GM18870 (cell line): ENCODE data around the gene YTHDC2.
A peak's percentile ranks its signal among the peaks of the same experiment; 100 is the strongest.

Experiments used
- ATAC-seq: cut with Tn5 transposase; IDR thresholded peaks from one replicate; pipeline ENCODE4 v1.9.1; 2021; ENCODE audit warnings: moderate library complexity; ENCODE audit not compliant: unreplicated experiment

Gene YTHDC2

DNA sequence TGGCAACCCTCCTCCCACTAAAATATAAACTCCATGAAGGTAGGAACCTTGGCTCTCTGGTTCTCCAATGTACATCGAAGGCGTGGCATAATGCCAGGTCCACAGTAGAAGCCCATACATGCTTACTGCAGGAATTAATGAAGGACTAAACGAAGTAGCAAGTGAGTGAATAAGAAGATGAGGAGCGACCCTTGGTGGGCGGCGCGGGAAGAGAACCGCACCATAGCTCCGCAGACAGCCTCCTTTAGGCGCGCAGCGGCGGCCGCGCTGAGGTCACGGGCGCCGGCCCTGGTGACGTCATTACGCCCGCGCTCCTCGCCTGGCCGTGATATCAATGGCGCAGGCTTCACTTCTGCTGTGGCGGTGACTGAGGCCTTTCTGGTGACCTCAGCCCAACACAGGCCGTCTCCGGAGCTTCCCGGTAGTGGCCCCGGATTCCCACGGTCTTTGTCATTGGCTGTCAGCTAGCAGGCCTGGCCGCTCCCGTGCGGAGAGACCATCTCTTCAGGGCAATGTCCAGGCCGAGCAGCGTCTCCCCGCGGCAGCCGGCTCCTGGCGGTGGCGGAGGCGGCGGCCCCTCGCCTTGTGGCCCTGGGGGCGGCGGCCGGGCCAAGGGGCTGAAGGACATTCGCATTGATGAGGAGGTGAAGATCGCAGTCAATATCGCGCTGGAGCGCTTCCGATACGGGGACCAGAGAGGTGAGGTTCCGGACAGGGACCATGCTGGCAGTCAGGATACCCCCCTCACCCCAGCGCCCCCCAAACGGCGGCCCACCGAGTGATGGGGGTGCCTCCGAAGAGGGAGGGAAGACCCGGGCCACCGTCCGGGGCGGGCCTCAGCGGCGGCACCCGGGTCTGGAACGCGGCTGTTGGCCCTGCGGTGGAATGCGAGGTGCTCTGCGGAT lies at the start of gene YTHDC2:
Gene YTHDC2 (plus strand): TSS at position 311 of the 905 bp plus-strand sequence. CDS start 202 bp downstream, at position 513.
- peak; percentile 93 for ATAC-seq

DNA sequence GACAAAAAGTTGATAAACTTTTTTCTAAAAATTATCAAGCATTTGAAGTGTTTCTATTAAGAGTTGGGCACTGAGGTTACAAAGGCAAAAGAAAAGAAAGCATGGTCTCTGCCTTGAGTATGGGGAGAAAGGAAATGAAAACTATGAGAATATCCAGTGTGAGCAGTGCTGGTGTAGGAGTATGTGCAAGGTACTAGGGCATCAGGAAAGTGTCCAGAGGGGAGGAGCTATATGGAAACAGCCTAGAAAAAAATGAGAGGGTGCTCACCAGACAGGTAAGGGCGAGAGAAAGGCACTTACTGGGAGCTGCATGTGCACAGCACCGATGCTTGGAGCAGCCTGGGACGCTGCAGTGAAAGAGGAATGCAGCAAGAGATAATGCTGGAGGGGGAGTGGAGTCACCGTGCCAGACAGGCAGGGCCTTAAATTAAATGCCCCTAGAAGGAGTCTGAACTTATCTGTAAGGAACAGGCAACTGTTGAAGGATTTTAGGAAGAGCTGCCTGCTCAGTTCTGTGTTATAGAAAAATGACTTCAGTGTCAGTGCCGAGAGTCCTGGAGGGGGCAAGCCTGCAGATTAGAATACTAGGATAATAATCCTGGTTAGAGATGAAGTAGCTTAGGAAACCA lies 39.3 kb upstream of the YTHDC2 start:
- ATAC-seq = no peak

DNA sequence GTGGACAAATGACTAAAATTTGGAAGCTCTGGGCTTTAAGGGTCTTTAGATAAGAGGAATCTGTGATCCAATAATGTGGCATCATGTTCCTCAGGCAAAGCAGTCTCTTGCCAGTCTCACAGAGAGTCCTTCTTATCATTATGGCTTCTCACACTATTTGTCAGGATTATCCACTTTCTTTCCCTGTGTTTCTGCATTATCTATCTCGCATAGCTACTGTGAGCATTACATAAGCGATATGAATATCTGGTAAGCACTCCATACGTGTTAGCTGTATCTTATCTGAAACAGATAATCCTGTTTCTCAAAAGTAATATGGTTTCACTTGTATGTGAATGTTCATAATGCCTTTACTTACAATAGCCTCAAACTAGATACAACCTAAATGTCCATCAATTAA lies 34.8 kb upstream of the YTHDC2 start:
- no peak for ATAC-seq

DNA sequence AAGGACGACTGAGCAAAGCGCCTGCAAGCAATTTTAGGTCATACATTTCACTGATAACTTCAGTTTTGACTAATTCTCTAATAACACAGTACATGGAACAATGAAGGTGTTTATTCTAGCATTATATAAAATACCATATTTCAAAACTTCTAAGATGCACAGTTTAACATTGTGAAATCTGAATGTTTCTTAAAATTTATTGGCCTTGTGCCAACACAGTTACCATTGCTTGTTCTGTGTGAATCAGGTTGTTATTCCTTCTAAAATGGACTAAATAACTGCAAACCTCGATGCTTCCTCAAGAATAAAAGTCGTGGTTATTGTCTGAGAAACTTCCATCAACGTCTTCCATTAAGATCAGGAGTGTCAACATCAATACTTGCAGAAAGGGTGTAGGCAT lies 33.3 kb upstream of the YTHDC2 start:
- ATAC-seq = no peak

DNA sequence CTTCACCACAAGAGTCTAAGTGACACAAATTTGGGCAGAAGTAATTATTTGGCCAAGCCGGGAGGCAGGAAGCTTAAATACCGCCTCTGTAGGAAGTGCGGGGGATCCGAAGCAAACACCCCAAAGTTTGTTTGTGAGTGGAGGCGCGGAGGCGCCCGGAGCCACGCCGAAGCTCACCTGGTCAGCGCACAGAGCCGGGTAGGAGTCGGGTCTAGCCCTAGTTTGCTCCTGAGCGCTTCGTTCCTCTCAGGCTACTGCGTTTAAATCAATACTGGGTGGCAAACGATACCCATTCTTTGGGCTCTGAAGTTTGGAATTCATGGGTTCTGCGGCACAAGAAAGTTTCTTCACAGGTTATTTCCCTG lies 26.1 kb upstream of the YTHDC2 start:
- ATAC-seq = no peak

DNA sequence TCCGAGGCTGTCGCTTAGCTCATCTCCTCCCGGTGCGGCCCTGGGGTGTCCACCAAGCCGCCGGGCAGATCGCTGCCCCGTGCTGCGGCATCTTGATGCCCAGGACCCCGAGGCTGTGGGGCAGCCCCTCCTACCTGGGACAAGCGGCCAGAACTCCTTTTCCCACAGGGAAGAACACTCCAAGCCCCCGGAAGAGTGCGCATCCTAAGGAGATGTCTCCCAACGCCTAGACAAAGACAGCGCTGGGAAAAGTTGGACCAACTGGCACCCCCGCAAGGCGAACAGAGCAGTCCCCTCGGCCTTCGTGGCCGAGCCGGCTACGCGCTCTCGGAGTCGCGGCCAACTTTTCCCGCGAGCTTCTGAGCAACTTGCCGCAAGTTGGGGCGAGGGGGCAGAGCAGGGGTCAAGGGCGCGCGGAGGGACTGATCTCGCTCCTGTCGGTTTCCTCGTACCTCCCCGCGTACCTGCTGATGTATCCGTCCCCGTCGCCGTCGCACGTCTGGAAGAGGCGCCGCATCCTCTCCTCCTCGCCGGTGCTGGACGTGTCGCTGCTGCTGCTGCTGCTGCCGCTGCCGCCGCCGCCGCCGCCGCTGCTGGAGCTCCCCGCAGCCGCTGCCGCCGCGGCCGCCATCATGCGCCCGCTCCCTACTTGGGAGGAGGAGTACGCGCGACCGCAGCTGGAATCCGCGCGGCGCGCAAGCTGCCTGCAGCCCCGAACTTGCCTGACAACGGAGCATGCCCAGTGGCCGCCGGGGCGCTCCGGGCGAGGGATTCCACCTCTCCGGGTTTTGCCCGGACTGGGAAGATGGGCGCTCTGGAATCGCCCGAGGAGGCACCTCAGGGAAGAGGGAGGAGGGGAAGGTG lies 25.5 kb upstream of the YTHDC2 start, which contains the start of gene MCC:
Gene MCC (minus strand): TSS at position 673 of the 864 bp plus-strand sequence.
- ATAC-seq = no peak

DNA sequence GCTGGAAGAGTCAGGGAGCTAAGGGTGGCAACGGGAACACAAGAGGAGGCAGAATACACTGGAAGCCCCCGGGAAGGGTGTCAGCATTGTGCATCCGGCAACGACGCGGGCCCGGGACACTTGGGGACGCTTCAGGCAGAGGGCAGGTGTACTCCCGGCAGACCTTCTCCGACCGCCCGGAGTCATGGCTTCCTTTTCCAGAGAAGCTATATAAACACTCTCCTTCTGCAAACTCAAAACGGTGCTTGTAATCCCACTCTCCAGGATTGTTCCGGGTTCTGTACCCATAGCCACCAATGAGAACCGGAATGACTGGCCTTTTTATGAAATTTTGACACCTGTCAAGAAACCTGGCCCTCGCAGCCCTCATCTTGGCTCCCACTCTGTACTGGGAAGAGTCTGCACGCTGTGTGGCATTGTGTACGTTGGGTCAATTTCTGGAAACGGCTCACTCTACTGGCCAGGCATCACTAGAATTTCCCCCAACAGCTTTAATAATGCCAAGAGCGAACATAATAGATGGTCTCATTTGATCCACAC lies 24.8 kb upstream of the YTHDC2 start:
- no peak for ATAC-seq

DNA sequence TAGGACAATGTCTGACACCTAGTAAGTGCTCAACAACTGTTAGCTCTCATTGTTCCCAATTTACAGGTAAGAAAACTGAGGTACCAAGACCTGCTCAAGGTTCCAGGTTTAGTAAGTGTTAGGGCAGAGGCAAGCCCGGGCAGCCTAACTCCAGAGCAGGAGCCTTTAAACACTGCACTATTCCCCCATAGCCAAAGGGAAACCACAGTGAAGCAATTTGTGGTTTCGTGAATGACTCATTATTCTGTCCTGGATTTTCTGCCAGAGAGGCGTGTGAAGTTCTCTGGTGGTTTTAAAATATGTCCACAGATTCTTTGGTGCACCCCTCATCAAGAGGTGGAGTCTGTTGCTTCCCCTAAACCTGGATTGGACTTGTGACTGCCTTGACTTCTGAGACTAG lies 24.2 kb upstream of the YTHDC2 start:
- ATAC-seq = peak; percentile 89

DNA sequence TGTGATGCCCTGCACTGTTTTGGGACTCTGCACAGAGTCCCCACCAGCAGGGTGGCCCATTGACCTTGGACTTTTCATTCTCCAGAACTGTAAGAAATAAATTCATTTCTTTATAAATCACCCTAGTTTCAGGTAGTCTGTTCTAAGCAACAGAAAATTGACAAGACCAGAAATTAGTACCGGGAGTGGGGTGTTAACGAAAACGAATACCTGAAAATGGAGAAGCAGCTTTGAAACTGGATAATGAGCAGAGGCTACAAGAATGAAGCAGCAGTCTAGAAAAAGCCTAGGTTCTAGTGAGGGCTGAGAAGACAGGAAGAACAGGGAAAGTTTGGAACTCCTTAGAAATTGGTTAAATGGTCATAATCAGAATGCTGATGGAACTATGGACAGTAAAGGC lies 23.2 kb upstream of the YTHDC2 start:
- ATAC-seq = no peak

DNA sequence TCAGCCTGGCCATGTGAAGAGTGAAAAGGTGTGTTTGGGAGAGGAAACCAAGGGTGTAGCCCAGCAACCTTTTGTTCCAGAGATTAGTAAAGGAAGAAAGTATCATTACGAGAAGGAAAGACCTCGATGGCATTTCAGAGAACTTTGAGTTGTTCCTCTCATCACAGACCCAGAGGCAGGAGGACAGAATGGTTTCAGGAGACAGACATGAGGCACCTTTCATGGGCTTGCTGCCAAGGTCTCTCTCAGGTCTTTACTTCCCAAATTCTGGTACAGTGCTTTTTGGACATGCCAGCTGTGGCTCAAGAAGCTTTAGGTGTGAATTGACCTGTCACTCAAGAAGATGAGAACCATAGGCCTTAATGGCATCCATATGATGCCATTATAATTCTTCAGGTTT lies 22.5 kb upstream of the YTHDC2 start:
- no peak for ATAC-seq

DNA sequence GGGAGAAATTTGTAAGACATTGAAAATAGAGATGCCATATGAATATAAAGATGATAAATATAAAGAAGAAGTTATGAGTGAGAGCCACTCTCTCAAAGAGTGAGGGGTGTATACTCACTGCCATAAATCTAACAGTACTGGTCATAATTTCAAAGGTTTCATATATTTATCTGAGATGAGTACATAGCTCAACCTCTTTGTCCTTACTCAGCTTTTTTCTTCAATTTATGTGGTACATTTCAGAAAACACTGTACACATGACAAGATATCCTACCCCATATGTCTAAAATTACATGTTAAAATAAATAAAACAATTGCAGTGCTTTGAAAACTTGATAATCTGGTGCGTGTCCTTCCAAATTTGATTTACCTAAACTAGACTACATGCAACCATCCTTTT lies 20.0 kb upstream of the YTHDC2 start:
- no peak for ATAC-seq

DNA sequence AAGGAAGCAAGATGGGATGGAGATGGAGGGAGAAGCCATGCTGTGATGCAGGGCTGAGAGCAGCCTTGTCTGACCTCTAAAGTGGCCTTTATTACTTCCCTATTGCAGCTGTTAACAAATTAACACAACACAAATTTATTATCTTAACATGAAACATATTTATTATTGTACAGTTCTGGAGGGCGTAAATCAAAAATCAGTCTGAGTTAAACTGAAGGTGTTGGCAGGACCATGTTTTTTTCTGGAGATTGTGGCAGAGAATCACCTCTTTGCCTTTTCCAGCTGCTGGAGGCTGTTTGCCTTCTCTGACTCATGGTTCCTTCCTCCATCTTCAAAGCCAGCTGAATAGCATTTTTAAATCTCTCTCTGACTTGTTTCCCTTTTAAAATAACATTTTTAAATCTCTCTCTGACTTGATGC lies 18.1 kb upstream of the YTHDC2 start:
- ATAC-seq = no peak

DNA sequence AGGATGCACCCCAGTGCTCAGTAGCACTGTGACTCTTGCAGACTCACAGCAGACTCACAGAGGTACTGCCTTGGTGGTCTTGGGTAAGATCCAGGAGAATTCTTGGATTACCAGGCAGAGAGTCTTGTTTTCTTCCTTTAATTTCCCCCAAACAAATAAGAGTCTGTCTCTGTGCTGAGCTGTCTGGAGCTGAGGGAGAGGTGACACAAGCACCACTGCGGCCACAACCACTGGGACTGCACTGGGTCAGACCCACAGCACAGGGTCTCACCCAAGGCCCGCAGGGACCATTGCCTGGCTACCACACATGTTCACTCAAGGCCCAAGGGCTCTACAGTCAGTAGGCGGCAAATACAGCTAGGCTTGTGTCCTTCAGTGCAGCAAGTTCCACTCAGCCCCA lies 11.4 kb upstream of the YTHDC2 start:
- no peak for ATAC-seq

DNA sequence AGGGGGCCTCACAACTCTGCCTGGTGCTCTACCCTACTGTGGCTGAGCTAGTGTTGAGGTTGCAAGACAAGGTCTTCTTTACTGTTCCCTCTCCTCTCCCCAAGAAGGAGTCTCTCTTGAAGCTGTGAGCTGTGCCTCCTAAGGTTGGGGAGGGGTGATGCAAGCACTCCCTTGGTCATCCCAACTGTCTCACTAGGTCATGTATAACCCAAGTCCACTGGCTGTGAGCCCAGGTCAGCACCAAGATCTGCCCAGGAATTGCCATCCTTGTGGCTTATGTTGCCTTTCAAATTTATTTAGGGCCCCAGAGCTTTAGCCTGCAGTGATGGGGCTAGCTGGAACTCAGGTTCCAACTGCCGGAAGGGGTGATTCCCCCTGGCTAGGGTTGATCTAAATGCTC lies 10.3 kb upstream of the YTHDC2 start:
- no peak for ATAC-seq

DNA sequence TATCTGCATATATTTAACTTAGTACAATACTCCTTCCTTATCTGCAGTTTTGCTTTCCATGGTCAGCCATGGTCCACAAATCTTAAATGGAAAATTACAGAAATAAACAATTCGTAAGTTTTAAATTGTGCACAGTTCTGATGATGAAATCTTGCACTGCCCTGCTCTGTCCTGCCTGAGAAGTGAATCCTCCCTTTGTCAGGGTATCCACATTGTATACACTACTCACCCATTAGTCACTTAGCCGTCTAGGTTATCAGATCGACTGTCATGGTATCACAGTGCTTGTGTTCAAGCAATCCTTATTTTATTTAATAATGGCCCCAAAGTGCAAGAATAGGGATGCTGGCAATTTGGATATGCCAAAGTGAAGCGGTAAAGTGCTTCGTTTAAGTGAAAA lies 8.3 kb upstream of the YTHDC2 start:
- ATAC-seq = no peak

DNA sequence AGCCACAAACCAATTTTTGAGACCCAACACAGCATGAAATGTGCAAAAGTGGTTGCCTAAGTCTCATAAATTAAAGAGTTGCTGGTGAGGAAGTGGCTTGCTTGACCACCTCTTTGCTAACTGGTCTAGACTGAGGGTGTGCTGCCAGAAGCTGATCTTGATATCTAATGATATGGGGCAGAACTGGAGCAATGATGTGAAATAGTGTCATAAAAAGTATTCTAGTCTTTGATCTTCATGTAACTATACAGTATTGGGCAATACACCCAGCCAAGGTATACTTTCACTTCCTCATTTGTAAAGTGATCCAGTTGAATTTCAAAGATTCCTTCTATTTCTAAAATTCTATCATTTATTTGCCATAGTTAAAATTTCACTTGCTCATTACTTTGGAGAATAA lies 5.9 kb upstream of the YTHDC2 start:
- no peak for ATAC-seq

DNA sequence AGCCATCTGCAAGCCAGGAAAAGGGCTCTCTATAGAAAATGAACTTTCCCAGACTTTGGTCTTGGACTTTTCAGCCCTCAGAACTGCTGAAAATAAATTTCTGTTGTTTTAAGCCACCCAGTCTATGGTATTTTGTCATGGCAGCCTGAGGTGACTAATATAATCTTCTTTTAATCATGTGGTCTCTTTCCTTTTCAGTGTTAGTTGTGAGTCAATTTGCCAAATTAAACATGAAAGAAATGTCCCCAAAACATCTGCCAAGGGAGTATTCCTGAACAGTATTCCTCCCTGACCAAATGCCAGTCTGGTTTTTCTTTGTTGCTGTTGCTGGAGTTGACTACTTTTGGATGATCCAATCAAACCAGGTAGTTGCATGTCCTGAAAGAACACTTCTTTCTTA lies 4.7 kb upstream of the YTHDC2 start:
- no peak for ATAC-seq

DNA sequence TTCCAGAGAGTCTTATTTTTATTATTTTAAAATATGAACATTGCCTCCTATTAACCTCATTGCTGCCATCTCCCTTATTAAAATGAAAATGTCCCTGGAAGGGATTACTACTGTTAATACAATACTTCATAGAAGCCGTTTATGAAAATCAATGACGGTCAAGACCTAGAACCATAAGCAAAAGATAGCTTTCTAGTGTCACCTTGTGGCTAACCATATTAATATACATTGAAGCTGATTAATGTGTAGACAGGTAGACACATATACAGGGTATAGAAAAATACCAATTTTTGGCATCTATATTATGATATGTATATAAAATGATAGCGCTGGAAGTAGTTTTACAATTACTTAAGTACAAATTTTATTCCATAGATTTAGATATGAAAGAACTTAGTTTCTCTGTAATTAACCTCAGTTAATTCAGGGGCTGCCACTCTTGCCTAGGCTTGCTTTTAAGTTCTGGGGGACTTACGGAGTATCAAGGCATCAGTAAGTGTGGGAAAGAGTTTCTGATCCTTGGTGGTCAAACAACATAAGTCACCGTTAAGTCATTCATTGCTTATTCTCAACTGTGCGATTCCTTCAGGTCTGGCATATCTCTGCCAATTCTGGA lies 2.5 kb upstream of the YTHDC2 start:
- ATAC-seq = no peak

DNA sequence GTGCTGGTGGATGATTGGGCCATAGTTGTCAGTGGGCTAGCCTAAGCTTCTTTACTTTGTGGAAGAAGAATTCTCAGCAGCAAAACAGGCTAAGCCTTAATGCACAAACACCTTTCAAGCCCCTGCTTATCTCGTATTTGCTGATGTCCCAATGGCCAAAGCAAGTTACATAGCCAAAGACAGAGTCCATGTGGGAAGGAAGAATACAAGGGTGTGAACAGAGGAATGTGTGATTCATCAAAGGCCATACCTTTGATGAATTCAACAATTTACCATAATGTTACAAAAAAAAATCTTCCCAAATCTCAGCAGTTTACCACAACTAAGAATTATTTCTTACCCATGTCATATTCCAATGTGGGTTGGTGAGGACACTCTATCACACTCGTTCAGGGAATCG lies 1.2 kb upstream of the YTHDC2 start:
- ATAC-seq = no peak

DNA sequence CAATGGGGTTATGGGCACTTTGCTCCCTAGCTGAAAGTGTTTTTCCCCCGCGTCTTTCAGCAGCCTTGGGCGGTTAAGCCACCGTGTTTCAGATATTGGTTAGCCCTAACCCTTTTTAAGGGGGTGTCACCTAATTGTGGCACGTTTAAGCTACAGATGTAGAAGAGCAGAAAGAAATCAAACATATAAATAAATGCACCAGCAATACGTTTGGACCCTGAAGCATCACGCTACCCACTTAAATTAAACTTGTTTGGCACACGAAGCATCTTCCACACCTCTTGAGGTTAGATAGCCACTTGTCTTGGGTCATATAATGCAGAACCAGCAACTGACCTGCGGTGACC lies 768 bp downstream of the YTHDC2 start:
- ATAC-seq = no peak

DNA sequence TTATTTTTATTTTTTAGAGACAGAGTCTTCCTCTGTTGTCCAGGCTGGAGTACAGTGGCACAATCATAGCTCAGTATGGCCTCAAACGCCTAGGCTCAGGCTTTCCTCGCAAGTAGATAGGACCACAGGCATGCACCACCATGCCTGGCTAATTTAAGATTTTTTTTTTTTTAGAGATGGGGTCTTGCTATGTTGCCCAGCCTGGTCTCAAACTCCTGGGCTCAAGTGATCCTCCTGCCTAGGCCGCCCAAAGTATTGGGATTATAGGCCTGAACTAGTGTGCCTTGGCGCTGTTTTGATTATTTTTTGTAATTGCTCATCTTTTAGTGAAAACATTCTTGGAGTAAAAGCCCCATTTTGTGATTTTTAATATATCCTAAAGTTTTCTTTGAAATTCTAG lies 5.4 kb downstream of the YTHDC2 start:
- ATAC-seq = no peak
